Mucosa of descending colon (tissue), 3 donors: ENCODE measurements around the gene PKD1L1. TPM values are rescaled to one million over a fixed set of nuclear protein-coding genes. Genes with fewer than 3 reads are reported as not detected.

Source experiments
- ATAC-seq: fragments of 200-7000 bp; cut with Tn5 transposase; one replicate; pipeline ENCODE4 v1.9.1; 2020; ENCODE audit warnings: mild to moderate bottlenecking, moderate library complexity
- DNase-seq, 3 donors: peaks; one replicate each; pipeline ENCODE4 v3.0.0-alpha.2; 2020
- H3K36me3 ChIP-seq: fragments of 200-600 bp; one replicate; pipeline ENCODE4 v1.8.0; 2021; ENCODE audit warnings: low read depth, mild to moderate bottlenecking
- H3K4me1 ChIP-seq: fragments of 200-600 bp; one replicate; pipeline ENCODE4 v1.8.0; 2021; ENCODE audit warnings: low read depth, mild to moderate bottlenecking
- H3K4me3 ChIP-seq: fragments of 200-600 bp; one replicate; pipeline ENCODE4 v1.8.0; 2021; ENCODE audit warnings: mild to moderate bottlenecking
- H3K9me3 ChIP-seq: fragments of 200-600 bp; one replicate; pipeline ENCODE4 v1.8.0; 2021; ENCODE audit warnings: mild to moderate bottlenecking
- CTCF ChIP-seq: fragments of 200-600 bp; IDR thresholded peaks from one replicate; pipeline ENCODE4 v1.8.0; 2022; ENCODE audit warnings: antibody characterized with exemption, mild to moderate bottlenecking
- intact Hi-C, 2 donors: fragments of 100-400 bp; cut with DNase I in 1 of 2; cut with micrococcal nuclease in 1 of 2; formaldehyde crosslinking; loops; one replicate each; pipeline versions ENCODE4 v1.11.0 to v1.11.1; 2022; cut with DNase I, micrococcal nuclease
- total RNA-seq, 3 donors: library from RNA; stranded (reverse); fragmentation: NEBNext Ultra II Directional in 2 of 3; extraction: Animal tissue kit (Norgen Biotek cat#: 25700) in 2 of 3; gene quantifications; one replicate each; pipeline versions ENCODE4 v1.2.1 to v1.2.4, GENCODE V29; 2021 to 2023
- donor health status: DM: no; HTN: no; CAD: no; lungs with moderate emphysema.
- donor health status: DM: no; HTN: no; CAD: no.
- donor health status: DM: no; HTN: yes; CAD: no.

The PKD1L1 gene
- total RNA-seq, 3 donors from 2014 or later, result 0.60 to 0.95 (median 0.61) TPM

GRCh38 chr7:47852330-47853245 is 95.7 kb downstream of the PKD1L1 start:
- Histone ChIP-seq H3K9me3 (no peaks in the 10 kb centered on the region), H3K36me3 (no peaks in the 10 kb centered on the region), H3K4me1 (no peaks in the 10 kb centered on the region), H3K4me3 (no peak overlapping the region)
- TF ChIP-seq CTCF, result no peak
- ATAC-seq (peak; percentile 23), DNase-seq (peak in 1 of 3 donors; percentile 13)
- intact Hi-C loops, result no loop called here

DNA sequence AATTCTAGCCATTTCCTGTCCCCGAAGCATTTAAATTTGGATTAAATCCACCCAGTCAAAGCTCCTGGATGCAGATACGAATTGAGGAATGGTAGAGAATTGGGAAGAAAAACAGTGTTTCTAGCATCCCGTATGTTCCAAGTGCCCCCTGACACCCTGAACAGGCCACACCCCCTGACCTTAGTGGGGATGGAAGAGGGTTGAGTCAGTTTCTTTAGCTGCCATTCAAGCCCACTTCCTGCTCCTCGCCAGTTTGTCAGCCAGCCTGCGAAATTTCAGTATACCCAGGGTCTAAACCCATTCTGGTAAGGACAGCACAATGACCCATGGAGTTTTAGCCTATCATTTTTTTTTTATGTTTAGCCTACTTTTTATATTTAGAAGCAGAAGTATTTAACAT is 101.1 kb downstream of the PKD1L1 start:
- no peak overlapping the region for H3K4me3 ChIP-seq
- DNase-seq (no peak), ATAC-seq (no peak)
- no peaks in the 10 kb centered on the region for H3K4me1 ChIP-seq
- H3K9me3 ChIP-seq, result no peaks in the 10 kb centered on the region
- intact Hi-C loops, result no loop called here
- no peak for TF ChIP-seq CTCF
- no peaks in the 10 kb centered on the region for H3K36me3 ChIP-seq

GRCh38 chr7:47846138-47846836 is 102.0 kb downstream of the PKD1L1 start:
- TF ChIP-seq CTCF, result no peak
- no peaks in the 10 kb centered on the region for H3K9me3 ChIP-seq
- no peaks in the 10 kb centered on the region for H3K36me3 ChIP-seq
- intact Hi-C loops, result no loop called here
- DNase-seq (no peak), ATAC-seq (no peak)
- no peak overlapping the region for H3K4me3 ChIP-seq
- no peaks in the 10 kb centered on the region for H3K4me1 ChIP-seq

DNA sequence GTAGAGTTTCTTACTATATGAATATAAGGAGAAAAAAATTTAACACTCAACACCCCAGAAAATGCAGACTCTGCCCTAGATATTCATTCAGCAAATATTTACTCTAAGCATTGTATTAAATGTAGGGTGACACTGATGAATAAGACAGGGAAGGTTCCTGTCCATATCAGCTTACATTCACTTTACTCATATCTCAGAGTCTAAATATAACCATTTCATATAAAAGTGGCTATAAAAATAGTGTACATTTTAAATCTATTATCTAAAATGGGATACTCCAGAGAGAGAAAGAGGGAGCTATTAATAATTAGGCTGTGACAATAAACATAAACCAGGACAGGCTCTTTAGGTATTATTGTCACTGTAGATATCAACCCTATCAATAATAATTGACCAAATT is 104.0 kb downstream of the PKD1L1 start:
- H3K36me3 ChIP-seq, result no peaks in the 10 kb centered on the region
- ATAC-seq (no peak), DNase-seq (no peak)
- no peaks in the 10 kb centered on the region for H3K4me1 ChIP-seq
- H3K4me3 ChIP-seq, result no peak overlapping the region
- no peak for TF ChIP-seq CTCF
- intact Hi-C loops, result no loop called here
- H3K9me3 ChIP-seq, result no peaks in the 10 kb centered on the region

- no peak for TF ChIP-seq CTCF
- no peaks in the 10 kb centered on the region for H3K36me3 ChIP-seq
- H3K4me3 ChIP-seq, result no peak overlapping the region
- no peak for ATAC-seq
- H3K9me3 ChIP-seq, result no peaks in the 10 kb centered on the region
- H3K4me1 ChIP-seq, result no peaks in the 10 kb centered on the region
- intact Hi-C loops, result no loop called here
- no peak for DNase-seq
These were observed 105.0 kb downstream of the PKD1L1 start for GRCh38 chr7:47843291-47843690.
